Measurements from ENCODE around the gene DDX47.

Gene DDX47

DNA sequence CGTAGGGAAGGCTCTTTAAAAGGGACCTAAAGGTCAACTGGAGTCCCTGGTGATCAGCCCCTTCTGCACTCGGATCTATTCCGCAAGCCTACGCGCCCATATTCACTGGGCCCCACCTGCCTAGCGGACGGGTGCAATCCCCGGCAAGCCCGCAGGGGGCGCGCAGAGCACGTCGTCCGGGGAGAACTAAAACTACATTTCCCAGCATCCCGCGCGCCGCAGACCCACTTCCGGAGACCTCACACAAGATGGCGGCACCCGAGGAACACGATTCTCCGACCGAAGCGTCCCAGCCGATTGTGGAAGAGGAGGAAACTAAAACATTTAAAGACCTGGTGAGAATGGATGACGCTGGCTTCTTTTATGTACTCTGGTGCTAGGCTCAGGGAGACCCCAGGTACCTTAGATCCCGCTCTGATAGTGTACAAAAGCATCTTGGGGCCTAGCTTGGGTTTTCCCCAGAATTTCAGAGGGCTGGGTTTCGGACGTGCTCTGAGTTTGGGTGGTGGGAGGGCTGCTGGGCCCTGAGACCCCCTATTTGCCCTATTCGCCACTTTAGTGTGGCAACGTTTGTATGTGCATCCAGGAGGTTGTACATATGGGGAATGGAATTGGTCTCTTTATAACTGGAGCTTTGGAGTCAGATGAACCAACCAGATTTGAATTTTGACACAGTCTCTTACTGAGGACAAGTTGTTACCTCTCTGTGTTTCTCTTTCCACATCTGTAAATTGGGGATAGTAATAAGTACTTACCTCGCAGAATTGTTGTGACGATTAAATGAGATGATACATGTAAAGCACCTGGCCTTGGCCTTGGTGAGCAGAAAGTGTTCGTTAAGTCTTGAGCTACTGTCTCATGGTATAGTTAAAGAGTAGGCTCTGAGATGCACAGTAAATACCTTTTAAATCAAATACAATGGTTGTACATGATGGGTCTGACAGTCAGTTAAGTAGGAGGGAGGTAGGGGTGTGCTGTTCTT, at the start of gene DDX47:
DDX47 (plus strand) TSS at position 227 of the 982 bp plus-strand sequence; CDS start at position 249, 22 bp downstream.
- peak; percentile 92 to 94 (median 93) for DNase-seq (ENCODE audit: low read depth in 3 of 3)

DNA sequence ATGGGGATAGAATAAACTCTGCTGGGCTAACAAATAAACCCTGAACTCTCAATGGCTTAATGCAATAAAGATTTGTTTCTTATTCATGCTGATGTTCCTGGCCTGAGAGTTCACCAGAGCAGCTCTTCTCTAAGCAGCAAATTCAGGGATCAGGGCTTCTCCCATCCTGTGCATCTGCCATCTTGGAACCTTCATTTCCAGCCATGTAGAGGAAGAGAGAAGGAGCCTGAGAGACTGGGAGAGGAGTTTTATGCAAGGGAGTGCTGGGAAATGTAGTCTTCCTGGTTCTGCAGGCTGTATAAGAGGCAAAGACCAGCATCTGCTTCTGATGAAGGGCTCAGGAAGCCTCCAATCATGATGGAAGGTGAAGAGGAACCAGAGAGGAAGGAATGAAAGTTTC, 48.3 kb upstream of the DDX47 start:
- no peak for DNase-seq (ENCODE audit: low read depth in 3 of 3)

DNA sequence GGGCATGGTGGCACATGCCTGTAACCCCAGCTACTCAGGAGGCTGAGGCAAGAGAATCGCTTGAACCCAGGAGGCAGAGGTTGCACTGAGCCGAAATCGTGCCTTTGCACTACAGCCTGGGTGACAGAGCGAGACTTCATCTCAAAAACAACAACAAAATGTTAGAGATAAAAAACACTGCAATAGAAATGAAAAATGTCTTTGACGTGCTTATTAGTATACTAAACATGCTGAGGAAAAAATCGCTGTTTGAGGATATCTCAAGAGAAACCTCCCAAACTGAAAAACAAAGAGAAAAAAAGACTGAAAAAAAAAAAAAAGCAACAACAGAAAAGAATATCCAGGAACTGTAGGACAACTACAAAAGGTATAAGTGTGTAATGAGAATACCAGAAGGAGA, 42.9 kb upstream of the DDX47 start:
- DNase-seq (ENCODE audit: low read depth in 3 of 3) = no peak

GRCh38 chr12:12774791-12775190, 38.4 kb upstream of the DDX47 start:
- DNase-seq (ENCODE audit: low read depth in 3 of 3) = no peak

DNA sequence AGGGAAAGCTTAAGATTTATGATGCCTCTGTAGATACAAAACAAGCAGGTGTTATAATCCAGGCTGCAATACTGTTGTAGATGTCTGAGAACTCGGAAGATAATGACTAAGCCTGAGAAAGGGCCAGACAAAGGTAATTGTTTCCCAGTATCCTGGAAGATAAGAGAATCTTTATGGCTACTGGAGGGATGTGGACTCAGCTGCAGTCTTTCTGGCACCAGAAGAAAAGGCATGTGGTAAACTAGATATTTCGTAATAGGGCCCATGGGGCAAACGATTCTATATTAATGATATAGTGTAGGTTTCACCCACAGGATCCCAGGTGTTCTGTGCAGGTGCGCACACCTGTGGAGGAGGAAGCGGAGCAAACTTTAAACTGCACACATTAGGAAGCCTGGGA, 36.9 kb upstream of the DDX47 start:
- no peak for DNase-seq (ENCODE audit: low read depth in 3 of 3)

DNA sequence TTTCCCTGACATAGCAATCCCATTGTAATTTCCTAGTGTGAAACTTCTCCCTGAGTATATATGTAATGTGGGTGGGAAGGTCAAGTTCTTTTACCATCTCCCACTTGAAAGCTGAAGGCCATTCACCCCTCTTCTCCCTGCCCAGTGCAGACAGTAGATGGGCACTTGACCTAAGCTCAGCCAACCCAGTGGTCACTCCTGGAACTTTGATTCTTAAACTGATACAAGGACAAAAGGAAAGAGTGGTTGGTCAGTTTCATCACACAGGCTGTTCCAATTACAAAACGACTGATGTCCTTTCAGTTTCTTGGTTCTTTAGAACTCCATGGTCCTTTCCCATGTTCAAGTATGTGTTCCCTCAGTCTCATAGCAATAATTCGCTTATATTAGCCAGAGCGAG, 36.1 kb upstream of the DDX47 start:
- no peak for DNase-seq (ENCODE audit: low read depth in 3 of 3)

GRCh38 chr12:12779007-12779406, 34.1 kb upstream of the DDX47 start:
- DNase-seq (ENCODE audit: low read depth in 3 of 3) = no peak

GRCh38 chr12:12779529-12779928, 33.6 kb upstream of the DDX47 start:
- DNase-seq (ENCODE audit: low read depth in 3 of 3) = no peak

DNA sequence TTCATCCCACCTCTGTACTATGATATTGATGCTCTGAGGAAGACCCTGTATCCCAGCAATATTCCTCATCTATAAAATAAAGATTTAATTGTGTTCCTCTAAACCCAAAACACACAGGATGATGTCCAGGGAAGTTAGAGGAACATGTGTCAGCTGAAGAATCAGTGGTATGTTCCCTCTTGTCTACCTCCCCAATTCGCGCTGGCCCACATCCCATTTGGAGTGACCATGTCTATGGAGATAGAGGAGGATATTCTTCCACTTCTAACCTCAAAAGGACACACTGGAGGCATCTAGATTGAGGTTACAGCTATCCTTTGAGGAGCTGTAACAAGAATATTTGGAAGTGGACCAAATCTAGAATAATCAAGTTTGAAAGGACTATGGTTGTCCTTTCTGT, 29.0 kb upstream of the DDX47 start:
- DNase-seq (ENCODE audit: low read depth in 3 of 3) = no peak

GRCh38 chr12:12784911-12785814, 28.0 kb upstream of the DDX47 start, which contains the start of gene APOLD1:
Gene APOLD1 (plus strand): TSS chr12:12785659. CDS start chr12:12785692, 33 bp downstream.
- no peak for DNase-seq (ENCODE audit: low read depth in 3 of 3)

DNA sequence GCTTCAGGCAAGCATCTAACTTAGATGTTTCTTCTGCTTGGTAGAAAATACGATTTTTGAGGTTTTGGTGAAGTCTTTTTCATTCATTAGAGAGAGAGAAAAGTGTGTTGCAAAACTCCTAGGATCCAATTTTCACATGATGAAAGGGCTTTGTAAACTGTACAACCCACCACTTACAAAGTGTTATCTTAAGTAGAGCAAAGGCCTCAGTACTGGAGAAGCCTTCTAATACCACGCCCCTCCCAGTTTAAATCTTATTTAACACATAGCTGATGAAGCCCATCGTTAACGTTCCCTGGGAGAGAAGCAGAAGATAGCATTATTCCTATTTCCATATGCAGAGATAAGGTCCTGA, 26.8 kb upstream of the DDX47 start:
- no peak for DNase-seq (ENCODE audit: low read depth in 3 of 3)

GRCh38 chr12:12786706-12787601, 26.2 kb upstream of the DDX47 start:
- DNase-seq (ENCODE audit: low read depth in 3 of 3) = peak; percentile 53 to 64 (median 53)

DNA sequence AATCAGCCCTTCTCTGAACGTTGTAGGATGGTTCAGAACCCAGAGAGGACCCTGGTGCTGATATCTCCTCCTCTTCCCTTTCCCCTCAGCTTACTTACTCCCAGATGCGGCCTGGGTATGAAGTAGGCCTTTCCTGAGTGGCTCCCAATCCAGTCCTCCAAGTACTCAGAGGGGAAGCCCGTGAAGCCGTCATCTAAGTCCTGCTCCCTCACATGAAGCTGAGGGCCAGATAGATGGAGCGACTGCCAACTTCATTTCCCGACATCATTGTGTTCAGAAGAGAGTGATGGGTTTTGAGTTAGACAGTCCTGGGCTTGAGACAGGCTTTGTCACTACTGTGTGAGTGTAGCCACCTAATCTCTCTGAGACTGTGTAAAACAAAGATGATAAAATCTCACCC, 25.0 kb upstream of the DDX47 start:
- DNase-seq (ENCODE audit: low read depth in 3 of 3) = no peak

DNA sequence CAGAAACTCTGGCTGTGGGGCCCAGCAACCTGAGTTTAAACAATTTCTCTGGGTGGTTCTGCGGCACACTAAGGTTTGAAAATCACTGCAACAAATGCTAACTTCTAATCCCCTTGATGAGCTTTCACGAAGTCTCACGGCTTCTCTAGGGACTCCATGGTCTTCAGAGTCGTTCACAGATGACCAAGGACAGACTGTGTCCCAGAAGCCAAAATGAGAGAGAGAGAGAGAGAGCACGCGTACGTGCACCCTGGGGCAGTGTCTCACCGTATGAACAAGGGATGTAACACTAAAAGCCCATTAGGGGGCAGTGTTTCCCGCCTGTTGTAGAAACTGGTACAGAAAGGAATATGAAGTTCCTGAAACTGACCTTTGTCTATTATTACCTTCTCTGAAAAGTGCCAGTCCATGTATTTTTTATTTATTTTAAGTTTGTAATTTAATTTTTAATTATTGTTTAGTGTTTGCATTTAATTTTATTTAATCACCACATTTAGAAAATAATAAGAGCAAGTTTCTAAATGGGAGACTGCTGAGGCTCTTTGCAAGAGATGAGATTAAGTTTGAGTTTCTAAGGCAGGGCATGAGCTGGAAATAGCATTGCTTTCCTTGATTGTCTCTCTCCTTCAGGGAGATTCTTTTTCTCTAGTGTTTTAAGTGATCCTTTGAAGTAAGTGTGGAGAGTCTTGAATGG, 24.3 kb upstream of the DDX47 start:
- peak in 2 of 3 experiments; percentile 33 to 46 for DNase-seq (ENCODE audit: low read depth in 3 of 3)

GRCh38 chr12:12790956-12791355, 22.2 kb upstream of the DDX47 start:
- DNase-seq (ENCODE audit: low read depth in 3 of 3) = no peak

DNA sequence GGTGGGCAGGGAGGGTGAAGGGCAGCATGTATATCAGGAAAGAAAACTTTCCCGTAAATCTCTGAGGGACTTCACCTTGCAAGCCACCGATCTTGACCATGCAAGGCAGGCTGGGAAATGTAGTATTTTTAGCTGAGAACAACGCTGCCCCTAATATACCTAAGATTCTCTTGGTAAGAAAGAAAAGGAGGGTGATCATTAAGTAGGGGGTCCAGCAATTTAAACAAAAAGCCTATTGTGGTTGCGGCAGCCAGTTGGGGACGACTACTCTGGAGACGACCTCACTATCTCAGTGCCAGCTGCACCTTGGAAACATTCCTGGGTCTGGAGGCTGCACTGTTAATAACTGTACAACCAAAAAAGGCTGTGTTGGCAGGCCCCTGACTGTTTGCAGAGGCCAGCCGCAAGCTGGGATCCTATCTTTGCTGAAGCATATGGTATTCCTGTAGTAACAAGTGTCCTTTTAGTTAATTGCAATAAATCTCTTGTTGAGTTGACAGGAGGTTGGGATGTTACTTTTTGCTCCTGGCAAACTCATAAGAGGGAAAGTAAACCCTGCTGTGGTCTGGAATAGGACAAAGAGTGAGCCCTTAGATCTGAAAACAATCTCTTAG, 21.3 kb upstream of the DDX47 start:
- no peak for DNase-seq (ENCODE audit: low read depth in 3 of 3)

DNA sequence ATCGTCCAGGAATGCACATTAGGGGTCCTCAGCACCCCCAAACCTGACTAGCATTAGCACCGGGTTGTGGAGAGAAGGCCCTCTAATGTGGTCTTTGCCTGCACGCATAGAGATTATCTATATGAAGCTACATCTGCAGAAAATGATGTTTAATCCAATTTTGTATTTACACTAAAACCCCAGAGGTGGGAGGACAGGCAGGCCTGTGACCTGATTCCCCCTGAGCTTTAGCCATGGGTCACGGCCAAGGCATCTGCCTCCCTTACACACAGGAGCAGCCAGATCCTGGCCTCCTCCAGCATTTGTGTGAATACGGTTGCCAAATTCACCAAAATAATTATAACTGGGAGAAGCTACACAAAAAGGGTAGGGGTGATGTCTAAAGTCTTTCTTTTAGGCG, 20.7 kb upstream of the DDX47 start:
- no peak for DNase-seq (ENCODE audit: low read depth in 3 of 3)

- DNase-seq (ENCODE audit: low read depth in 3 of 3) = no peak
Observed at GRCh38 chr12:12794686-12795085, 18.5 kb upstream of the DDX47 start.

- no peak for DNase-seq (ENCODE audit: low read depth in 3 of 3)
Observed at GRCh38 chr12:12796171-12796570, 17.0 kb upstream of the DDX47 start.

All from stimulated activated CD4-positive, alpha-beta T cell treated with anti-CD3 and anti-CD28 coated beads, TNF-alpha, amount 100 ng/mL, for 4 hours (primary cell).